HG03439 (cell line): ENCODE data around the gene NDUFA7.
"Not testable (repeated sequence)": the region's sequence is repeated elsewhere in the genome, so short reads cannot be mapped to it uniquely, and the experiment has no call there.

ENCODE experiments used
- ATAC-seq: cut with Tn5 transposase; IDR thresholded peaks from one replicate; pipeline ENCODE4 v1.9.1; 2021; ENCODE audit warnings: mild to moderate bottlenecking, moderate library complexity; ENCODE audit not compliant: unreplicated experiment

The NDUFA7 gene

GRCh38 chr19:8321067-8321985 lies at the start of gene NDUFA7, which contains the start of gene RPS28:
NDUFA7 (minus strand) TSS chr19:8321375; CDS start chr19:8321358, 17 bp downstream.
RPS28 (plus strand) TSS chr19:8321496; CDS start chr19:8321531, 35 bp downstream.
- ATAC-seq = peak; percentile 84

GRCh38 chr19:8370176-8371010 lies 49.2 kb upstream of the NDUFA7 start:
- no peak for ATAC-seq

GRCh38 chr19:8367327-8368001 lies 46.3 kb upstream of the NDUFA7 start:
- no peak for ATAC-seq

- no peak for ATAC-seq
Measured at GRCh38 chr19:8366961-8367326, 45.8 kb upstream of the NDUFA7 start.

GRCh38 chr19:8366121-8366581 lies 45.0 kb upstream of the NDUFA7 start:
- no peak for ATAC-seq

GRCh38 chr19:8363803-8364771 lies 42.9 kb upstream of the NDUFA7 start, which contains the start of gene ANGPTL4:
ANGPTL4 (plus strand) TSS chr19:8364155; CDS start chr19:8364322, 167 bp downstream.
- no peak for ATAC-seq

GRCh38 chr19:8361921-8362793 lies 41.0 kb upstream of the NDUFA7 start:
- no peak for ATAC-seq

- ATAC-seq = no peak
Measured at GRCh38 chr19:8360196-8360595, 39.0 kb upstream of the NDUFA7 start.

GRCh38 chr19:8358948-8359347 lies 37.8 kb upstream of the NDUFA7 start:
- ATAC-seq = no peak

- ATAC-seq = no peak
Measured at GRCh38 chr19:8357007-8357521, 35.9 kb upstream of the NDUFA7 start.

GRCh38 chr19:8355631-8356402 lies 34.6 kb upstream of the NDUFA7 start:
- ATAC-seq = no peak

- ATAC-seq = not testable (repeated sequence)
Measured at GRCh38 chr19:8352845-8353244, 31.7 kb upstream of the NDUFA7 start.

- no peak for ATAC-seq
Measured at GRCh38 chr19:8352134-8352827, 31.1 kb upstream of the NDUFA7 start.

- not testable (repeated sequence) for ATAC-seq
Measured at GRCh38 chr19:8349629-8350372, 28.6 kb upstream of the NDUFA7 start.

- no peak for ATAC-seq
Measured at GRCh38 chr19:8343483-8343844, 22.3 kb upstream of the NDUFA7 start.

GRCh38 chr19:8342684-8343482 lies 21.7 kb upstream of the NDUFA7 start, which contains the start of gene KANK3:
KANK3 (minus strand) TSS chr19:8343262; CDS start chr19:8337828, 5,434 bp downstream.
- ATAC-seq = peak; percentile 90
